Neural progenitor cell (in vitro differentiated cells): Measurements from ENCODE around the gene DENND5B. TPM values are rescaled to one million over a fixed set of nuclear protein-coding genes. Genes with fewer than 3 reads are reported as not detected.

Source experiments
- DNase-seq: peaks from one replicate; pipeline ENCODE4 v3.0.0-alpha.2; 2016; ENCODE audit warnings: low spot score
- H2AFZ ChIP-seq: fragments of 200-600 bp; sonication (generic); replicated peaks from 2 replicates; pipeline ENCODE4 v1.6.1; 2016; ENCODE audit warnings: antibody characterized with exemption
- H3F3A ChIP-seq: fragments of 200-600 bp; sonication (generic); 2 replicates; pipeline ENCODE4 v1.6.1; 2016; ENCODE audit warnings: antibody characterized with exemption, low read depth
- H3K27ac ChIP-seq: fragments of 200-600 bp; sonication (generic); 2 replicates; pipeline ENCODE4 v1.5.1; 2016; ENCODE audit warnings: mild to moderate bottlenecking
- H3K27me3 ChIP-seq: fragments of 200-600 bp; sonication (generic); 2 replicates; pipeline ENCODE4 v1.6.1; 2016; ENCODE audit warnings: mild to moderate bottlenecking, moderate library complexity
- H3K36me3 ChIP-seq: fragments of 200-600 bp; sonication (generic); 2 replicates; pipeline ENCODE4 v1.5.1; 2016
- H3K4me1 ChIP-seq: fragments of 200-600 bp; sonication (generic); 2 replicates; pipeline ENCODE4 v1.6.1; 2016; ENCODE audit warnings: mixed run types
- H3K4me2 ChIP-seq: fragments of 200-600 bp; sonication (generic); 2 replicates; pipeline ENCODE4 v1.6.1; 2016
- H3K4me3 ChIP-seq: fragments of 200-600 bp; sonication (generic); 2 replicates; pipeline ENCODE4 v1.5.1; 2016
- H3K79me2 ChIP-seq: fragments of 200-600 bp; sonication (generic); 2 replicates; pipeline ENCODE4 v1.6.1; 2016; ENCODE audit warnings: low read depth
- H3K9ac ChIP-seq: fragments of 200-600 bp; sonication (generic); 2 replicates; pipeline ENCODE4 v1.6.1; 2016
- H3K9me3 ChIP-seq: fragments of 200-600 bp; sonication (generic); 2 replicates; pipeline ENCODE4 v1.5.1; 2016; ENCODE audit warnings: low read depth
- H4K20me1 ChIP-seq: fragments of 200-600 bp; sonication (generic); 2 replicates; pipeline ENCODE4 v1.6.1; 2016; ENCODE audit warnings: low read depth
- H3K27ac Mint-ChIP-seq: 3 replicates; pipeline ENCODE4 v1.8.0; 2021; ENCODE audit warnings: mixed read lengths
- H3K27me3 Mint-ChIP-seq: 2 replicates; pipeline ENCODE4 v1.8.0; 2022; ENCODE audit warnings: low read depth, mild to moderate bottlenecking, inconsistent platforms, moderate library complexity, mixed read lengths; ENCODE audit not compliant: insufficient read depth
- H3K36me3 Mint-ChIP-seq: 3 replicates; pipeline ENCODE4 v1.8.0; 2021; ENCODE audit warnings: mixed read lengths
- H3K4me1 Mint-ChIP-seq: 3 replicates; pipeline ENCODE4 v1.8.0; 2021; ENCODE audit warnings: mixed read lengths
- H3K4me3 Mint-ChIP-seq: 3 replicates; pipeline ENCODE4 v1.8.0; 2021; ENCODE audit warnings: mild to moderate bottlenecking, moderate library complexity, mixed read lengths
- H3K9me3 Mint-ChIP-seq: 3 replicates; pipeline ENCODE4 v1.8.0; 2020; ENCODE audit warnings: mixed read lengths
- CTCF ChIP-seq: fragments of 200-600 bp; sonication (generic); IDR thresholded peaks from 2 replicates; pipeline ENCODE4 v1.5.1; 2017; ENCODE audit warnings: antibody characterized with exemption, mild to moderate bottlenecking
- EZH2 ChIP-seq: fragments of 200-600 bp; sonication (generic); IDR thresholded peaks from 2 replicates; pipeline ENCODE4 v1.6.1; 2017; ENCODE audit warnings: antibody characterized with exemption, mild to moderate bottlenecking, moderate library complexity
- EZH2phosphoT487 ChIP-seq: fragments of 200-600 bp; sonication (generic); IDR thresholded peaks from 2 replicates; pipeline ENCODE4 v1.6.1; 2017; ENCODE audit warnings: antibody characterized with exemption
- total RNA-seq: library from RNA; depleted of rRNA; stranded (reverse); fragments of >200 nt; gene quantifications from 2 replicates; pipeline ENCODE4 v1.2.3, GENCODE V29; 2015; ENCODE audit warnings: low replicate concordance

Gene DENND5B
- total RNA-seq, 1 donor from 2014 or later = 24.2 TPM

DNA sequence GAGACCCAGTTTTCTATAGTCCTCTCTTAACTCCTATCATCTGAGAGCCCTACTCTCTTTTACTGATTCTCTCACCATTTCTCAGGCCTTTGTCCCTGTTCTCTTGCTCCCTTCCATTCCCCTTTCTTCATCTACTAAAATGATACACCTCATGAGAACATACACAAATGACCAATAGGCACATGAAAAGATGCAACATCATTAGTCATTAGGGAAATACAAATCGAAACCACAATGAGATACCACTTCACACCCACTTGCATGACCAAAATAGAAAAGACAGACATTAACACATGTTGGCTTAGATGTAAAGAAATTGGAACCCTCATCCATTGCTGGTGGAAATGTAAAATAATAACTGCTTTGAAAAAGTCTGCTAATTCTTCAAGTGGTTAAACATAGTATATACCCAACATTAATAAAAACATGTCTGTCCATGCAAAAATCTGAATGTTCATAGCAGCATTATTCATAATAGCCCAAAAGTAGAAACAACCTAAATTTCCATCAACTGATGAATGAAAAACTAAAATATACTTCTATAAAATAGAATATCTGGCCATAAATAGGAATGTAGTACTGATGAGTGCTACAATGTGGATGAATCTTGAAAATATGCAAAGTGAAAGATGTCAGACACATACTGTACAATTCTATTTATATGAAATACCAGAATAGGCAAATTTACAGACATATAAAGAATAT is 66.0 kb downstream of the DENND5B start:
- Mint-ChIP-seq H3K27ac (no peak overlapping the region), H3K4me1 (peaks cover 3% of the 10 kb centered on the region)
- H3K27ac ChIP-seq = no peak overlapping the region

DNA sequence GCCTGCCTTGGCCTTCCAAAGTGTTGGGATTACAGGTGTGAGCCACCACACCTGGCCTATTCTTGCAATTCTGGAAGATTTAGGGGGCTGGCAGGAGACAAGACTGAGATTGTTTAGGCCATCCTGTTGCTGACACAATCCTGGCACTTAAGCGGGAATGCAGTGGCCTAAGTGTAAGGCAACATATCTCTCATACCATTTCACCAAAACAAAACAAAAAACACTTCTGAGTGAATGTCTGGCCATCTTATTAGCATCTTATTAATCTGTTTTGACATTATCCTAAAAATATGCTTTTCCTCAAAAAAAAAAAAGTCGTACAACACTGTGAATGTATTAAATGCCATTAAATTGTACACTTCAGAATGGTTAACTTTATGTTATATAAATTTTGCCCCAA is 67.6 kb downstream of the DENND5B start:
- Histone ChIP-seq H3F3A (peaks cover 11% of the 10 kb centered on the region), H3K27me3 (no peaks in the 10 kb centered on the region), H3K4me2 (no peak overlapping the region), H3K9me3 (no peaks in the 10 kb centered on the region), H3K36me3 (no peaks in the 10 kb centered on the region), H3K79me2 (peaks cover 32% of the 10 kb centered on the region), H4K20me1 (peaks cover 10% of the 10 kb centered on the region), H3K4me1 (peaks cover 29% of the 10 kb centered on the region), H2AFZ (no peak overlapping the region), H3K4me3 (no peak overlapping the region), H3K27ac (no peak overlapping the region), H3K9ac (no peak overlapping the region)
- no peak overlapping the region for H3K4me3 Mint-ChIP-seq
- H3K27me3 Mint-ChIP-seq = peaks cover 3% of the 10 kb centered on the region
- TF ChIP-seq CTCF (no peak), EZH2 (no peak), EZH2phosphoT487 (no peak)
- DNase-seq = no peak
- H3K4me1 Mint-ChIP-seq = peaks cover 20% of the 10 kb centered on the region
- no peaks in the 10 kb centered on the region for H3K9me3 Mint-ChIP-seq
- H3K27ac Mint-ChIP-seq = no peak overlapping the region
- H3K36me3 Mint-ChIP-seq = peaks cover 3% of the 10 kb centered on the region

More for the DNA sequence above, 66.0 kb downstream of the DENND5B start:
- Histone ChIP-seq H3K4me2 (no peak overlapping the region), H4K20me1 (no peaks in the 10 kb centered on the region), H3K9ac (no peak overlapping the region), H3K79me2 (peaks cover 32% of the 10 kb centered on the region), H3F3A (no peaks in the 10 kb centered on the region), H3K9me3 (no peaks in the 10 kb centered on the region), H3K27me3 (no peaks in the 10 kb centered on the region), H3K4me1 (peaks cover 13% of the 10 kb centered on the region), H3K36me3 (no peaks in the 10 kb centered on the region), H2AFZ (no peak overlapping the region), H3K4me3 (no peak overlapping the region)
- Mint-ChIP-seq H3K36me3 (peaks cover 3% of the 10 kb centered on the region), H3K27me3 (peaks cover 3% of the 10 kb centered on the region), H3K4me3 (no peak overlapping the region), H3K9me3 (no peaks in the 10 kb centered on the region)
- no peak for DNase-seq
- no peak for TF ChIP-seq EZH2
- no peak for TF ChIP-seq EZH2phosphoT487
- TF ChIP-seq CTCF = no peak

DNA sequence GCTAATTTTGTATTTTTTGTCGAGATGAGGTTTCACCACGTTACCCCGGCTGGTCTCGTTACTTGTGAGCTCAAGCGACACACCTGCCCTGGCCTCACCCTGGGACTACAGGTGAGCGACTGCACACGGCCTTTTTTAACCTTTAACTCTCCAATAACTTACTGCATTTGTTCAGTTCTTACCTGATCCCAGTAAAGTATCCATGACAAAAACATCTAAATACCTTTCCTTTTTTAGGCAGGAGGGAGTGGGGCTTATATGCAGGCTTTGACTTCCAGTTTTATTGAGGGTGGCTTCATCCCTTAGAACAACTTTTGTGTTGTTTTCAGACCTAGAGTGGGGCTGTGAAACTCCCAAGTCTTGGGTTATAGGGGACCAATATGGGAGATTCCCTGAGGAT is 68.3 kb downstream of the DENND5B start:
- H4K20me1 ChIP-seq = peaks cover 16% of the 10 kb centered on the region
- no peak overlapping the region for H3K4me3 ChIP-seq
- H3K4me2 ChIP-seq = no peak overlapping the region
- H3K27me3 ChIP-seq = no peaks in the 10 kb centered on the region
- H3K79me2 ChIP-seq = peaks cover 34% of the 10 kb centered on the region
- H2AFZ ChIP-seq = no peak overlapping the region
- peaks cover 3% of the 10 kb centered on the region for H3K36me3 Mint-ChIP-seq
- TF ChIP-seq CTCF = no peak
- TF ChIP-seq EZH2 = no peak
- no peak for TF ChIP-seq EZH2phosphoT487
- no peak overlapping the region for H3K27ac Mint-ChIP-seq
- no peaks in the 10 kb centered on the region for H3K9me3 Mint-ChIP-seq
- DNase-seq = no peak
- peaks cover 36% of the 10 kb centered on the region for H3K4me1 ChIP-seq
- peaks cover 3% of the 10 kb centered on the region for H3K27me3 Mint-ChIP-seq
- H3K27ac ChIP-seq = no peak overlapping the region
- H3K4me3 Mint-ChIP-seq = no peak overlapping the region
- peaks cover 18% of the 10 kb centered on the region for H3F3A ChIP-seq
- H3K9ac ChIP-seq = no peak overlapping the region
- no peaks in the 10 kb centered on the region for H3K36me3 ChIP-seq
- peaks cover 27% of the 10 kb centered on the region for H3K4me1 Mint-ChIP-seq
- no peaks in the 10 kb centered on the region for H3K9me3 ChIP-seq
